Astrocyte (in vitro differentiated cells and primary cell): ENCODE data around the gene KIRREL3. TPM values are rescaled to one million over a fixed set of nuclear protein-coding genes. Genes with fewer than 3 reads are reported as not detected.

Experiments
- DNase-seq: peaks from one replicate; pipeline ENCODE4 v3.0.0-alpha.2; 2010; ENCODE audit warnings: low read depth
- FAIRE-seq: peaks from 2 replicates; lab custom pipeline; 2011; peaks lifted over from hg19 to GRCh38; lab: Jason Lieb, UNC
- H2AFZ ChIP-seq: 2 replicates; pipeline ENCODE4 v1.6.0; 2012; ENCODE audit warnings: low read depth, low read length, inconsistent platforms
- H3K27ac ChIP-seq: 2 replicates; pipeline ENCODE4 v1.5.1; 2011; ENCODE audit warnings: low read depth, low read length, inconsistent platforms
- H3K27me3 ChIP-seq: 2 replicates; pipeline ENCODE4 v1.6.0; 2011; ENCODE audit warnings: low read length, inconsistent platforms; ENCODE audit not compliant: insufficient read depth
- H3K36me3 ChIP-seq: 2 replicates; pipeline ENCODE4 v1.5.1; 2011; ENCODE audit warnings: low read length, inconsistent platforms; ENCODE audit not compliant: insufficient read depth
- H3K4me1 ChIP-seq: 2 replicates; pipeline ENCODE4 v1.5.1; 2011; ENCODE audit warnings: low read length, inconsistent platforms; ENCODE audit not compliant: insufficient read depth
- H3K4me2 ChIP-seq: 2 replicates; pipeline ENCODE4 v1.6.0; 2012; ENCODE audit warnings: low read length, inconsistent platforms
- H3K4me3 ChIP-seq: 2 replicates; pipeline ENCODE4 v1.5.1; 2011; ENCODE audit warnings: low read depth, mild to moderate bottlenecking, low read length, inconsistent platforms; ENCODE audit not compliant: insufficient read depth
- H3K79me2 ChIP-seq: 2 replicates; pipeline ENCODE4 v1.6.0; 2012; ENCODE audit warnings: mild to moderate bottlenecking, low read length, inconsistent platforms; ENCODE audit not compliant: insufficient read depth
- H3K9ac ChIP-seq: 2 replicates; pipeline ENCODE4 v1.6.0; 2012; ENCODE audit warnings: mild to moderate bottlenecking, low read length, inconsistent platforms
- H3K9me3 ChIP-seq: 2 replicates; pipeline ENCODE4 v1.5.1; 2012; ENCODE audit warnings: low read depth, mild to moderate bottlenecking, low read length, inconsistent platforms; ENCODE audit not compliant: insufficient read depth
- H4K20me1 ChIP-seq: 2 replicates; pipeline ENCODE4 v1.6.0; 2012; ENCODE audit warnings: low read length, inconsistent platforms; ENCODE audit not compliant: insufficient read depth
- H3K27ac Mint-ChIP-seq: one replicate; pipeline ENCODE4 v1.8.0; 2021; ENCODE audit warnings: mild to moderate bottlenecking, mixed read lengths; ENCODE audit not compliant: unreplicated experiment
- H3K27me3 Mint-ChIP-seq: one replicate; pipeline ENCODE4 v1.8.0; 2021; ENCODE audit warnings: low read depth, mixed read lengths; ENCODE audit not compliant: unreplicated experiment
- H3K36me3 Mint-ChIP-seq: one replicate; pipeline ENCODE4 v1.8.0; 2021; ENCODE audit warnings: low read depth, mixed read lengths; ENCODE audit not compliant: unreplicated experiment
- H3K4me1 Mint-ChIP-seq: one replicate; pipeline ENCODE4 v1.8.0; 2021; ENCODE audit warnings: low read depth, mixed read lengths; ENCODE audit not compliant: unreplicated experiment
- H3K4me3 Mint-ChIP-seq: one replicate; pipeline ENCODE4 v1.8.0; 2021; ENCODE audit warnings: mild to moderate bottlenecking, moderate library complexity, mixed read lengths; ENCODE audit not compliant: unreplicated experiment
- H3K9me3 Mint-ChIP-seq: one replicate; pipeline ENCODE4 v1.8.0; 2021; ENCODE audit warnings: mild to moderate bottlenecking, mixed read lengths; ENCODE audit not compliant: unreplicated experiment
- EZH2 ChIP-seq: IDR thresholded peaks from 2 replicates; pipeline ENCODE4 v1.6.1; 2012; ENCODE audit warnings: mild to moderate bottlenecking, low read length, inconsistent platforms; ENCODE audit not compliant: insufficient read depth
- total RNA-seq: library from RNA; stranded (reverse); gene quantifications from 2 replicates; pipeline ENCODE4 v1.2.1, GENCODE V29; 2021
- TF ChIP-seq, protein P1 (sequence below): IDR thresholded peaks from 2 replicates; pipeline ENCODE4 v1.5.1; 2011; ENCODE audit warnings: low read depth, mild to moderate bottlenecking, inconsistent platforms, low read length, moderate library complexity; ENCODE audit not compliant: insufficient read depth

Gene KIRREL3
- total RNA-seq, 1 donor from 2014 or later, result 0.91 TPM

DNA sequence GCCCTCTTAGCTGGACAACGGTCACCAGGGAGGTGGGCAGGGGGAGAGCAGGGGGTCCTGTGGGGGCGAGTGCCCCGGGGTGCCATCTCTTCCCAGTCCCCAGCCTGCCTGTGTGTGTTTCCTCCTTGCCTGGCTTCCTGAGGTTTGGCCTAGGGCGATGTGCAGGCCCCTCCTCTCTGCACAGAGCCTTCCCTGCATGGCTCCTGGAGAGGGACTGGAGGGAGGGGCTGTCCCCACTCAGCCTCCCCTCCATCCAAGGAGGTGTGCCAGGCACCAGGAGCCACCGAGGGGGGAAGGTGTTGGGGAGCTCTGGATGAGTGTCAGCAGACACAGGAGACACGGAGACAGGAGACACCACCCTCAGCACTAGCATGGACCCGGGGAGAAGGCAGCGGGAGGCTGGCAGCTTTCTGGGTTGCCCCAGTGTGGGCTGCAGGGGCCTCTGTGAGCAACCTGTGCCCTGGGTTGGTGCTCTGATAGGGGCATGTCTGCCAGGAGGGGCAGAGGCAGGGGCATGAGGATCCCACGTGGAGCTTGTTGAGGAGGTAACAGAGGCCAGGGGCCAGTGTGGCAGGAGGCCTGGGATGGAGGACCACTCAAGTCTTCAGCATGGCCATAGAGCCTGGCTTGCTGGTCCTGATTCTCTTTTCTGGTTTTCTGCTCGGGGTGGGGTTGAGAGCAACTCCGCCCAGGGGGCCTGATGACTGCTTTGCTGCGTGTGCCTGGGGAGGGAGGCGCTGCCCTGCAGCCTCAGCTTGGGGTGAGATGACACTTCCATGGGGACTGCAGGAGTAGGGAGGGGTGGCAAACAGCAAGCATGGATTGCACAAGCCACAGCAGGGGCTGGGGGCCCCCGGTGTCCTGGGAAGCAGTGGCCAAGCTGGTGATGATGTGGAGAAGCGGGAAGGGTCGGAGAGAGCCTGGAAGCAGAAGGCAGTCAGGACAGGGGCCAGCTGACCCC lies 566.3 kb downstream of the KIRREL3 start:
- Histone ChIP-seq H3K36me3 (no peaks in the 10 kb centered on the region), H3K4me2 (no peak overlapping the region), H3K79me2 (no peaks in the 10 kb centered on the region), H3K4me1 (peaks cover 15% of the 10 kb centered on the region), H2AFZ (no peak overlapping the region), H3K9me3 (no peaks in the 10 kb centered on the region), H3K27ac (no peak overlapping the region), H3K4me3 (no peak overlapping the region), H3K9ac (no peak overlapping the region), H4K20me1 (no peaks in the 10 kb centered on the region), H3K27me3 (no peaks in the 10 kb centered on the region)
- Mint-ChIP-seq H3K4me3 (peak overlapping the region; percentile 54), H3K27me3 (peaks cover 4% of the 10 kb centered on the region), H3K9me3 (no peaks in the 10 kb centered on the region), H3K27ac (no peak overlapping the region), H3K4me1 (peaks cover 11% of the 10 kb centered on the region), H3K36me3 (no peaks in the 10 kb centered on the region)
- FAIRE-seq (no peak), DNase-seq (no peak)
- TF ChIP-seq, protein P1, sequence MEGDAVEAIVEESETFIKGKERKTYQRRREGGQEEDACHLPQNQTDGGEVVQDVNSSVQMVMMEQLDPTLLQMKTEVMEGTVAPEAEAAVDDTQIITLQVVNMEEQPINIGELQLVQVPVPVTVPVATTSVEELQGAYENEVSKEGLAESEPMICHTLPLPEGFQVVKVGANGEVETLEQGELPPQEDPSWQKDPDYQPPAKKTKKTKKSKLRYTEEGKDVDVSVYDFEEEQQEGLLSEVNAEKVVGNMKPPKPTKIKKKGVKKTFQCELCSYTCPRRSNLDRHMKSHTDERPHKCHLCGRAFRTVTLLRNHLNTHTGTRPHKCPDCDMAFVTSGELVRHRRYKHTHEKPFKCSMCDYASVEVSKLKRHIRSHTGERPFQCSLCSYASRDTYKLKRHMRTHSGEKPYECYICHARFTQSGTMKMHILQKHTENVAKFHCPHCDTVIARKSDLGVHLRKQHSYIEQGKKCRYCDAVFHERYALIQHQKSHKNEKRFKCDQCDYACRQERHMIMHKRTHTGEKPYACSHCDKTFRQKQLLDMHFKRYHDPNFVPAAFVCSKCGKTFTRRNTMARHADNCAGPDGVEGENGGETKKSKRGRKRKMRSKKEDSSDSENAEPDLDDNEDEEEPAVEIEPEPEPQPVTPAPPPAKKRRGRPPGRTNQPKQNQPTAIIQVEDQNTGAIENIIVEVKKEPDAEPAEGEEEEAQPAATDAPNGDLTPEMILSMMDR, result no peak
- TF ChIP-seq EZH2, result no peak

DNA sequence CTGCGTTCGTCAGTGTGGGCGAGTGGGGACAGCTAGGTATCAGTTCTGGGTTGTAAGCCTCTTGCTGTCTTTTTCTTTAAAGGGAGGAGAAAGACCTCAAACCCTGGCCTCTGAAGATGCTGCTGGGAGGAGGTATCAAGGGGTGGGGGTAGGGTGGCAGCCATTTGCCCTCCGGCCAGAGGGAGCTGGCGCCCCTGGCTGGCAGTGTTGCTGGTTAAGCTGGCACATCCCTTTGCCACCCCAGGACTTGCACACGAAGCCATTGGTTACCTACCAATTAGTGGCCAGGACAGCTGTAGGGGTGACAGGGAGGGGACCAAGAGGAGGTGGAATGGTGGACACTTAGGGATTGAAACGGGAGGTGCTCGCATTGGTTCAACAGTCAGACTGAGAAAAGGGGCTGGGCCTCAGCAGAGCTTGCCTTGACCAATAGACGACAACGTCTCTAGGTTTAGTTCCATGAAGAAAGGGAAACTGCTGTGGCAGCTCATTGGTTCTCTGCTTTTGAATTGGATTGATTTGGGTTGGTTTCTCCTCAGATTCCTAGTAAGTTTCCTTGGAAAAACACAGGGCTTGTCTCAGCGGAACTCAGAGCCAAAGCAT lies 567.2 kb downstream of the KIRREL3 start:
- no peaks in the 10 kb centered on the region for H3K27me3 Mint-ChIP-seq
- FAIRE-seq, result no peak
- Histone ChIP-seq H3K9me3 (no peaks in the 10 kb centered on the region), H3K79me2 (no peaks in the 10 kb centered on the region), H3K4me1 (peaks cover 15% of the 10 kb centered on the region), H3K36me3 (no peaks in the 10 kb centered on the region), H3K27ac (no peak overlapping the region), H3K9ac (no peak overlapping the region), H4K20me1 (no peaks in the 10 kb centered on the region), H3K4me3 (no peak overlapping the region), H2AFZ (no peak overlapping the region), H3K27me3 (no peaks in the 10 kb centered on the region), H3K4me2 (no peak overlapping the region)
- H3K4me1 Mint-ChIP-seq, result peaks cover 11% of the 10 kb centered on the region
- H3K4me3 Mint-ChIP-seq, result no peak overlapping the region
- H3K27ac Mint-ChIP-seq, result no peak overlapping the region
- H3K36me3 Mint-ChIP-seq, result no peaks in the 10 kb centered on the region
- DNase-seq, result no peak
- TF ChIP-seq, protein P1, result no peak
- TF ChIP-seq EZH2, result no peak
- no peaks in the 10 kb centered on the region for H3K9me3 Mint-ChIP-seq
